Duodenal mucosa (tissue), 2 donors: ENCODE data around the gene SPA17.
A peak's percentile ranks its signal among the peaks of the same experiment; 100 is the strongest.

ENCODE experiments used
- H3K27ac ChIP-seq: one replicate; pipeline ENCODE4 v1.7.0; 2013; ENCODE audit warnings: low read depth, low read length
- H3K27me3 ChIP-seq, 2 donors: one replicate each; pipeline ENCODE4 v1.7.0; 2013; ENCODE audit warnings: low read length in 2 of 2, control low read depth in 1 of 2; ENCODE audit not compliant: insufficient read depth in 2 of 2, control insufficient read depth in 1 of 2
- H3K36me3 ChIP-seq, 2 donors: one replicate each; pipeline ENCODE4 v1.7.0; 2013; ENCODE audit warnings: low read length in 2 of 2, control low read depth in 1 of 2; ENCODE audit not compliant: insufficient read depth in 2 of 2, control insufficient read depth in 1 of 2
- H3K4me1 ChIP-seq, 2 donors: one replicate each; pipeline ENCODE4 v1.7.0; 2013; ENCODE audit warnings: low read length in 2 of 2, control low read depth in 1 of 2; ENCODE audit not compliant: insufficient read depth in 2 of 2, control insufficient read depth in 1 of 2
- H3K4me3 ChIP-seq, 2 donors: one replicate each; pipeline ENCODE4 v1.7.0; 2013; ENCODE audit warnings: low read length in 2 of 2, low read depth in 1 of 2
- H3K9ac ChIP-seq, 2 donors: one replicate each; pipeline ENCODE4 v1.7.0; 2013; ENCODE audit warnings: low read length in 2 of 2, low read depth in 1 of 2
- H3K9me3 ChIP-seq, 2 donors: one replicate each; pipeline ENCODE4 v1.7.0; 2013; ENCODE audit warnings: low read length in 2 of 2, control low read depth in 1 of 2; ENCODE audit not compliant: control insufficient read depth in 1 of 2

Gene SPA17

DNA sequence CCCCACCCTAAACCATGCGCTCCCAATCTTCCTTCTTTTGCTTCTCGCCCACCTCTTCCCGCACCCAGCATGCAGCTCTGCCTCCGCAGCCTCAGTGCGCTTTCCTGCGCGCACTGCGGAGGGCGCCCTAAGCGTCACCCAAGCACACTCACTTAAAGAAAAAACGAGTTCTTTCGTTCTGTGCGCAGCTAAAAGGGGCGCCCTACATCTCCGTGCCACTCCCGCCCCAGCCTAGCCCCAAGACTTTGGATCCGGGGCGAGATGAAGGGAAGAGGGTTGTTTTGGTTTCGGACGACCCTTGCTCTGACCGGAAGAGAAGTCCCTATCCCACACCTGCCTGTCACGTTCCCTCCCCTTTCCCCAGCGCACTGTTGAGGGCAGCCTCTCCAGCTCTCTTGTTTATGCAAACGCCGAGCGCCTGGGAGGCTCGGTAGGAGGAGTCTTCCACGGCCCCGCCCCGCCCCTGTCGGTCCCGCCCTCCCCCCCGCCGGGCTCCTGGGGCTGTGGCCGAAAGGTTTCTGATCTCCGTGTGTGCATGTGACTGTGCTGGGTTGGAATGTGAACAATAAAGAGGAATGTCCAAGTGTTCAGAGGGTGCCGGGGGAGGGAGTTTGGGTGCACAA is 73.0 kb downstream of the SPA17 start:
- Histone ChIP-seq H3K4me3 (peak overlapping the region; percentile 91 to 95), H3K27me3 (peaks cover 9% of the 10 kb centered on the region in 2 donors), H3K27ac (peak overlapping the region; percentile 74), H3K9ac (peak overlapping the region; percentile 84 to 89), H3K4me1 (peaks cover 7 to 17% of the 10 kb centered on the region in 2 donors), H3K36me3 (no peaks in the 10 kb centered on the region), H3K9me3 (no peaks in the 10 kb centered on the region)
